ENCODE measurements around the gene MAN2B1. TPM values are rescaled to one million over a fixed set of nuclear protein-coding genes. Genes with fewer than 3 reads are reported as not detected.

The MAN2B1 gene
- total and polyA plus RNA-seq, 4 donors = 38.7 to 160 (median 105) TPM

GRCh38 chr19:12665281-12665573, 1.3 kb downstream of the MAN2B1 start:
- no peaks in the 10 kb centered on the region for H3K27me3 ChIP-seq (ENCODE audit: control insufficient read depth in 3 of 3, insufficient read depth in 3 of 3, low read length in 2 of 3)
- DNase-seq (peak in 1 of 3 donors; percentile 20), ATAC-seq (ENCODE audit: insufficient read depth, low FRiP score) (peak; percentile 33)
- no peaks in the 10 kb centered on the region for H3K9me3 ChIP-seq (ENCODE audit: control insufficient read depth in 4 of 4, insufficient read depth in 3 of 4, low read length in 3 of 4)
- peak overlapping the region in 1 of 2 donors; percentile 83 for H3K27ac ChIP-seq (ENCODE audit: low read depth in 1 of 2, low read length in 1 of 2)
- peaks cover 5 to 21% (median 12%) of the 10 kb centered on the region in 4 donors for H3K36me3 ChIP-seq (ENCODE audit: control insufficient read depth in 4 of 4, insufficient read depth in 4 of 4, low read length in 4 of 4)
- no peak overlapping the region for H3K9ac ChIP-seq (ENCODE audit: insufficient read depth in 1 of 2, low read length in 2 of 2)
- no peak for TF ChIP-seq CTCF (IDR thresholded peaks at IDR 0.05; ENCODE audit: control extremely low read depth, extremely low read depth)
- WGBS, 2 donors = 26 to 64% methylated on average over 10 of the region's 10 CpGs
- peaks cover 0 to 28% (median 16%) of the 10 kb centered on the region in 5 donors for H3K4me1 ChIP-seq (ENCODE audit: control insufficient read depth in 5 of 5, insufficient read depth in 5 of 5, low read length in 5 of 5)
- H3K4me3 ChIP-seq = no peak overlapping the region

- H3K27ac ChIP-seq (ENCODE audit: low read depth in 1 of 2, low read length in 1 of 2) = peak overlapping the region in 1 of 2 donors; percentile 9
- DNase-seq = no peak
- H3K9me3 ChIP-seq (ENCODE audit: control insufficient read depth in 4 of 4, insufficient read depth in 3 of 4, low read length in 3 of 4) = no peaks in the 10 kb centered on the region
- no peaks in the 10 kb centered on the region for H3K27me3 ChIP-seq (ENCODE audit: control insufficient read depth in 3 of 3, insufficient read depth in 3 of 3, low read length in 2 of 3)
- peaks cover 0 to 24% (median 13%) of the 10 kb centered on the region in 5 donors for H3K4me1 ChIP-seq (ENCODE audit: control insufficient read depth in 5 of 5, insufficient read depth in 5 of 5, low read length in 5 of 5)
- 79 to 83% methylated on average over 29 of the region's 29 CpGs for WGBS, 2 donors
- no peak overlapping the region for H3K4me3 ChIP-seq
- H3K36me3 ChIP-seq (ENCODE audit: control insufficient read depth in 4 of 4, insufficient read depth in 4 of 4, low read length in 4 of 4) = peaks cover 9 to 24% (median 12%) of the 10 kb centered on the region in 4 donors
- TF ChIP-seq CTCF (IDR thresholded peaks at IDR 0.05; ENCODE audit: control extremely low read depth, extremely low read depth) = no peak
- H3K9ac ChIP-seq (ENCODE audit: insufficient read depth in 1 of 2, low read length in 2 of 2) = no peak overlapping the region
- ATAC-seq (ENCODE audit: insufficient read depth, low FRiP score) = no peak
These were observed 1.9 kb downstream of the MAN2B1 start for GRCh38 chr19:12664406-12665280.

GRCh38 chr19:12660980-12661379, 5.6 kb downstream of the MAN2B1 start:
- WGBS, 2 donors = 93 to 98% methylated on average over 12 of the region's 12 CpGs
- ATAC-seq (ENCODE audit: insufficient read depth, low FRiP score) (no peak), DNase-seq (no peak)
- no peak overlapping the region for H3K9ac ChIP-seq (ENCODE audit: insufficient read depth in 1 of 2, low read length in 2 of 2)
- no peak overlapping the region for H3K27ac ChIP-seq (ENCODE audit: low read depth in 1 of 2, low read length in 1 of 2)
- peaks cover 9 to 43% (median 13%) of the 10 kb centered on the region in 4 donors for H3K36me3 ChIP-seq (ENCODE audit: control insufficient read depth in 4 of 4, insufficient read depth in 4 of 4, low read length in 4 of 4)
- H3K4me3 ChIP-seq = no peak overlapping the region
- no peaks in the 10 kb centered on the region for H3K27me3 ChIP-seq (ENCODE audit: control insufficient read depth in 3 of 3, insufficient read depth in 3 of 3, low read length in 2 of 3)
- TF ChIP-seq CTCF (IDR thresholded peaks at IDR 0.05; ENCODE audit: control extremely low read depth, extremely low read depth) = no peak
- H3K9me3 ChIP-seq (ENCODE audit: control insufficient read depth in 4 of 4, insufficient read depth in 3 of 4, low read length in 3 of 4) = no peaks in the 10 kb centered on the region
- peaks cover 0 to 5% (median 3%) of the 10 kb centered on the region in 5 donors for H3K4me1 ChIP-seq (ENCODE audit: control insufficient read depth in 5 of 5, insufficient read depth in 5 of 5, low read length in 5 of 5)

Data from lung (tissue), 12 donors.